GM21367 (cell line): ENCODE measurements around the gene ARID5A.
"Not testable (repeated sequence)": the region's sequence is repeated elsewhere in the genome, so short reads cannot be mapped to it uniquely, and the experiment has no call there.

ENCODE experiments used
- ATAC-seq: cut with Tn5 transposase; IDR thresholded peaks from one replicate; pipeline ENCODE4 v1.9.1; 2021; ENCODE audit not compliant: unreplicated experiment

ARID5A gene

DNA sequence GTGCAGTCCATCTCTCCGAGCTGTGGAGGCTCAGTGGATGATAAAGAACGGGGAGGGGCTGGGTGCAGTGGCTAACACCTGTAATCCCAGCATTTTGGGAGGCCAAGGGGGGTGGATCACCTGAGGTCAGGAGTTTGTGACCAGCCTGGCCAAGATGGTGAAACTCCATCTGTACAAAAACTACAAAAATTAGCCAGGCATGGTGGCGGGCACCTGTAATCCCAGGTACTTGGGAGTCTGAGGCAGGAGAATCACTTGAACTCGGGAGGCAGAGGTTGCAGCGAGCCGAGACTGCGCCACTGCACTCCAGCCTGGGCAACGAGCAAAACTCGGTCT, 17.4 kb downstream of the ARID5A start:
- ATAC-seq = not testable (repeated sequence)

DNA sequence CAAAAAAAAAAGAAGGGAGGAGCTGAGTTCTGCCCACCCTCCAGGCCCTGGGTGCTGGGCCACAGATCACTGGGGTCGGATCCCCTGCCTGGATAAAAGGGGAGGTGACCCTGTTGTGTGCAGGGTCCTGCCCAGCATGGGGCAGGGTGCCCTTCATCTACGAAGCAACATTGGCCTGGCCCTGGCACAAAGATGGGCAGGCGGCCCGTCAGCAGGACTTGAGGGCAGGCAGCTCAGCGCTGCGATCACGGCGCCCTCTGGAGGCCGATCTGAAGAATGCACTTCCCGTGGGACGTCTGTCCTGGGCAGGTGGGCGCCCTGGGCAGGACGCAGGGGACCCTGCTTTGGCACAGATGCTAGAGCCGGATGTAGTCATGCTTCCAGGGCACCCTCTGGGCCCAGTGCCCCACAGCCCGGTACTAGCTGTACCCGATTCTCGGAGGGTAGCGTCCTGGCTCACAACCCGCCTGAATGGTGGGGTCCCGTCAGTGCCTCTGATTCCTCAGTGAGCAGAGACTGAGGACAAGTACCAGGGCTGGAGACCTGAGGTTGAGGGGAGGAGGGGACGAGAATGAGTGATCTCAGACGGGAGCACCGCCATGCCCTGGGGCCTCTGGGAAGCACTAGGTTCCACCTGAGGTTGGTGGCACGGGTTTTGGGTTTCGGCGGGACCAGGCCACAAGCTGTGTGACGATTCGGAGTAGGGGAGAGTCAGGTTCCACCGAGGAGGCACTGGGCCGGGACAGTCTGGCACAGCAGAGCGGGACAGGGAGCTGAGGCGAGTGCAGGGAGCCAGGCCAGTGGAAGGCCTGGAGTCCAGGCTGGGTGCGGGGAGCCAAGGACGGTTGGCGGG, 18.0 kb downstream of the ARID5A start:
- no peak for ATAC-seq

DNA sequence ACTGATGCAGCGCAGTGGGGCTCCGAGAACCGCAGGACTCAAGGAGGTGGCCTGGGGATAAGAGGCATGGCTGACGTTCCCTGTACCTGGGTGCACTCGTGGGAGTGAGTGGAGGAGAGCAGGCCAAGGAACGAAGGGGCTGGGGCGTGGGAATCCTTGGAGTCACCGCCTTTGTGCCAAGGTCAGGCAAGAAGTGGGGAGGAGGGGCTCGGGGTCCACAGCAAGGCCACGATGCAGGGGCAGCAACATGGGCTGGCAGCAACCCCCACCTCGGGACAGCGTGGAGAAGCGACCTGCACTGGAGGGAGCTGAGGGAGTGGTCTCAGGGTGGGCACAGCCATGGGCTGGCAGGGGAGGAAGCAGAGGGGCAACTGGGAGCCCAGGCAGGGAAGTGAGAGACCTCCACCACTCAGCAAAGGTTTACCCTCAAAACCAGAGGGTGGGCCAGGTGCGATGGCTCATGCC, 18.6 kb downstream of the ARID5A start:
- ATAC-seq = no peak

DNA sequence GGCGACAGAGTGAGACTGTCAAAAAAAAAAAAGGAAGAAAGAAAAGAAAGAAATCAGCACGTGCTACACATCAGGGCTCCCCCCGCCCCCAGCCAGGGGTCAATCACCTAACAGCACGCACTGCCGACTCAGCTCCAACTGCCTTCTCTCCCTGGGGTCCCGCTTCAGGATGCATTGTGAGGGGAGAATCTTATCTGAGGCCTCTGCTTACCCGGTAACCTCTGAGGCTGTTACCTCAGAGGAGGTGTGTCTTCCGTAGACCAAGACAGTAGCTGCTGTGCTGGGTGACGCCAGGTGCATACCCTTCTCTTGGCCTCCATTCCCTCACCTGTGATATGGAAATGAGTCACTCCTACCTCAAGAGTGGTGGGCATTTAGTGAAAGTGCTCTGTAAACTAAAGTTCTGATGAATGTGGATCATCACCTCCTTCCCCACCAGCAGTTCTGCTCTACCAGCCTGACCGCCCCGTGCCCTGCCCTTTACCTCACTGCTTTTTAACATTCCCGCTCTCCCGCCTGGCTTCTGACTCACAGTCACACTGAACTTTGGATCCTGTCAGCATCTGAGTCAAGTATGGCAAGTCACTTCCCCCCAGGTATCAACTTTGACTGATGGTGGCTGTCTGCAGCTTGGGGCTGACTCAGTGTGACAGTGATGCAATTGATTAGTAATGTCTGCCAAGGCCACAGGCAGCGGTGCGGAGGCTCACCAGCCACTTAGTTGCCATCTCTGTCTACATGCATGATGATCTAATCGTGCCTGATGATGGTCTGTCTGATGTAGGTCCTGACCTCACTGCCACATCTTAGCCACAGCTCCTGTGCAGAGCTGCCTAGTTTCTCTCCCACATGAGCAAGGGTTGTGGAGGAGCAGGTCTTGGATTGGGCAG, 20.1 kb downstream of the ARID5A start:
- no peak for ATAC-seq

DNA sequence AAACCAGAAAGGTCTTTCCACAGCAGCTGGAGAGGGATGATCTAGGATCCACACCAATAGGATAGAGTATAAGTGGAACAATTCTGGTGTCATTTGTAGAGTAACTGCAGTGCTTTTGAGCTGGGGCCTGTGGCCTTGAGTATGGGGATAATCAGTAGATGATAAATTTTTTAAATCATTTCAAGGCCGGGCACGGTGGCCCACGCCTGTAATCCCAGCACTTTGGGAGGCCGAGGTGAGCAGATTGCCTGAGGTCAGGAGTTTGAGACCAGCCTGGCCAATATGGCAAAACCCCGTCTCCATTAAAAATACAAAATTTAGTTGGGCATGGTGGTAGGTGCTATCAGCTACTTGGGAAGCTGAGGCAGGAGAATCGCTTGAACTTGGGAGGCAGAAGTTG, 20.9 kb downstream of the ARID5A start:
- ATAC-seq = not testable (repeated sequence)

DNA sequence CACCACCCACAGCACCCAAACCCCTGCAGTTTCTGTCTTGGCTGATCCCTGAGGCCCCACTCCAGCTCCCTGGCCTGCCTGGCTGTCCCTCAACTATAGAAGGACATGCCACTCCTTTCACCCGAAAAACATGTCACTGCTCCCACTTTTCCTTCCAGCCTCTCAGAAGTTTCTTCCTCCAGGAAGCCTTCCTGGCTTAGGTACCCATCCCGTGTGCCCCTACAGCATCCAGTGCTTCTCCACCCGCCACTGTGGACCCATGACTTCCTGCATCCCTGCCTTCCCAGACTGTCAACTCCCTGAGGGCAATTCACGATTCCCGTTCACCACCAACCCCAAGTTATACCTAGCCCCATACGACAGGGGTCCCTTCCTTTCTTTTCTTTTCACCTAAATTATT, 21.5 kb downstream of the ARID5A start:
- no peak for ATAC-seq

DNA sequence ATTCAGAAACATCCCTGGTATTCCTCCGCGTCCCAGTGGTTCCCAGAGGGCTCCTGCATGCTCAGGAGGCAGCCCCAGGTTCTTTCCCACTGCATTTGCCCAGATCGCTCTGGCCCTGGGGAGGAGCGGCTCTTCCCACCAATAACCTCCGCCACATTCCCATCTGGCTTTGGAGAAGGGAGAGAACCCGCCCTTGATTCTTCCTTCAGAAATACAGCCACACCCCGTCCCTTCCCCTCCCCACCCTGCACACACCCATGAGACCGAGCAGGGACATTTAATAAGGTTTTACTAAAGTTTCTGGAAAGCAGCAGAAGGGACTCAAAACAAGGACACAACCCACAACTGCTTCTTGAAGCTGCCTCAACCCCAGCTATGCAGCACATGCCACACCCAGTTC, 21.9 kb downstream of the ARID5A start:
- no peak for ATAC-seq

DNA sequence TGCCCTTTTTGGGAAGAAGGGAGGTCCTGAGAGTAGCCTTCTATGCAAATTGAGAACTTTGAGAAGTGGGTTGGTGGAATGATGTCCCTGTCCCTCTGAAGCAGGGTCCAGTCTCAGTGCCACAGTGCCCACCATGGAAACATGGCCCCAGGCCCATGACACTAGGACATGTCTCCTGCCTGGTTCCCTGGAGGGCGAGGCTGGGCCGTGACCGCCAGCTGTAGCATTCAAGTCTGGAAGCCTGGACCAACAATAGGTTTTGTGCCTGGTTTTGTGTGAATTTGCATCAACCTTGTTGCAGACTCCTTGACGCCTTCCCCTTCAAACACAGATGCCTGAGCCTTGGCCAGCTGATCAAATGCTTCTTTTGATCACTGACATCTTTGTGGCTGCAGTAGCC, 27.5 kb downstream of the ARID5A start:
- ATAC-seq = no peak

DNA sequence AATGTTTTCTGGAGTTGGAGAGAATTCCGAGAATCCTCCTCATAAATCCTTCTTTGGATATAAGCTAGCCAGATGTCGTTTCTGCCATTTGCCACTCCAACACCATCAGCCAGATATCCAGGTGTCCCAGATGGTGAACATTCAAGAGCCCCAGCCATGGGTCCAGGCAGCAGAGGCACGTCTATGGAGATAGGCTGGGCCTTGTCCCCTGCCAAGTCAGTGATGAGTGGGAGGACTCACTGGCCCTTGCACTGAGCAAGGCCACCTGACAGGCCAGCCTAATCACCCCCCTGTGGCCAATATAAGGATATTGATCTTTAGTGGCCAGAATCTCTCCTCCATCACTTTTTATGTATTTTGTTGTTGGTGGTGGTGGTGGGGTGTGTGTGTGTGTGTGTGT, 28.0 kb downstream of the ARID5A start:
- no peak for ATAC-seq

DNA sequence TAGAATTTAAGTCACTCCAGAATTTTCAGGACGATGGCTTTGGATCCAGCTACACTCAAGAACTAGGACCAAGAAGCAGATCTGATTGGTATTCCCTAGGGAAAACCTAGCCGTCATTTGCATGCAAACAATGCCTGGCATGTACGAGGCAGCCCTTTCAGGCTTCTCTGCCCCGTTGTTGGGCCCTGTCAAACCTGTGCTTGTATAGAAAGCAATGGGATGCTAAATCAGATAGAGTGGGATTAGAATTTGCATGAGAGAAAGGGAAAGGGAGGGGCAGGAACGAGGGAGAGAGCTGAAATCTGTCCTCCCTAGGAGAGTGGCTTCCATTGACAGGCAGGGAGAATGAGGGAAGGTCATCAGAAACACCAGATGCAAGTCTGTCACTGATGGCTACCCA, 28.6 kb downstream of the ARID5A start:
- ATAC-seq = no peak

DNA sequence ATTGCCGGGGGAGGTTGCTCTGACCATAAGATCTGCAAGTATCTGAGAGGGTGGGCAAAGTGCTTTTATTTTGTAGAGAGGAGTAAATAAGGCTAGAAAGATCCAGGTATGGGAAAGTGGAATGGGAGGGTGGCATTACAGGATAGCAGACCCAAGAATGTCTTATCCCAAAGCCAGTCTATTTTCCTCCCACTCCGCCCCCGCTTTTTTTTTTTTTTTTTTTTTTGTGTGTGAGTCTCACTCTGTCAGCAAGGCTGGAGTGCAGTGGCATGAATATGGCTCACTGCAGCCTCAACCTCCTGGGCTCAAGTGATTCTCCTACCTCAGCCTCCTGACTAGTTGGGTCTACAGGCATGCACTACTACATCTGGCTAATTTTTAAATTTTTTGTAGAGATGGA, 31.5 kb downstream of the ARID5A start:
- no peak for ATAC-seq

DNA sequence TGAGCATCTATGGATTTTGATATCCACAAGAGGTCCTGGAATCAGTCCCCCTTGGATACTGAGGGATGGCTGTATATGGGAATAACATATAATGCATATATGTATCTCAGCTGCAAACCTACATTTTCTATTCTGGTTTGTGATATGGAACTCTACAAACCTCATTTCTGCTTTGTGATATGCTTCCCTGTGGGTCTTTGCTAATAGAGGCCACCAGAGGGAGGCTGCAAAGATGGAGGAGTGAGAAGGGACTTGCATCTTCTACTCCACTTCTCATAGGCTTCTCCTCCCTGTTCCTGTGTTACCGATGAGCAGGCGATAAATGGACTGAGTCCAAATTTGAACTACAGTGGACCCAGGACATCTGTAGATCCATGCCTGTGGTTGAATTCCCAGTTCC, 37.8 kb downstream of the ARID5A start:
- no peak for ATAC-seq

DNA sequence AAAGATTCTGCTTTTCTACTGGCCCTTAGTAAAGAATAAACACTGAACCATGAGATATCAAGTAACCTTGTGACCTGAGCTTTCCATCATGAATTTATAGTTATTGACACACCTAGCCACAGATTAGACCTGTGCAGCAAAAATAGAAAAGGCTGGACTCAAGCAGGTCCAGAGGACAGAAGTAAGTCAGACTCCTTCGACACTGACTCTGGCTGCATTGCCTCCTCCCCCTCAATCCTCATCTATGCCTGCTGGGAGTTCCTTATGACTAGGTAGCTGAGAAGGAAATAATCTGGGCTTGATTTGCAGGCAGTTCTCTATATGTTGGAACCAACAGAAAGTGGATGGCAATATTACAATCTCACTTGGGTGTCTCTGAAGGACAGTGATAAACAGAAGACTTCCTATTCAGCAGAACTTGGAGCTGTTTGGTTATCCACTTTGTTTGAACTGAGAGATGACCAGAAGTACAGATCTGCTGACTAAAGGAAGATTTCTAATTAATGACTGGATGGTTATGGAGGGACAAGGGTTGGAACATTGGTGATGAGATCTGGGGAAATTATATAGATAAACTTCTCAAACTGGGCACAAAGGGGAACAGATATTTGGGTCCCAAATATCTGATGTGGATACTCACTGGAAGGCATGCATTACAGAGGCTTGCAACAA, 39.4 kb downstream of the ARID5A start:
- no peak for ATAC-seq

DNA sequence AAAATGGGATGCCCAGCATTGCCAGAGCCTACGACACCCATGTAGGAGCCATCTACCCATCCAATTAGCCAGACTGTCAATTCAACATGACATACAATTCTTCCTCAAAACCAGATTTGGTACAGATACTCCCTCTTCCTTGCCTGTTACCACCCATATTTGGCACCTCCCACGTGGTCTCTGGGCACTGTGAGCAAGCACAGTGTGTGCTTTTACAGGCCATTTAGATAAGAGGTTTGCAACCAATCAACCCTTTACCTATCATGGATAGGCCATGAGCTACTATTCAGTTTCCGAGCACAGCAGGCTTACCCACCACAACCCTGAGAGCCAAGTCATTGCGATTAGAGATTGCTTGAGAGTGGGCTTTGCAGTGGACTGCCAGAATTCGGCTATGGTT, 40.9 kb downstream of the ARID5A start:
- no peak for ATAC-seq

DNA sequence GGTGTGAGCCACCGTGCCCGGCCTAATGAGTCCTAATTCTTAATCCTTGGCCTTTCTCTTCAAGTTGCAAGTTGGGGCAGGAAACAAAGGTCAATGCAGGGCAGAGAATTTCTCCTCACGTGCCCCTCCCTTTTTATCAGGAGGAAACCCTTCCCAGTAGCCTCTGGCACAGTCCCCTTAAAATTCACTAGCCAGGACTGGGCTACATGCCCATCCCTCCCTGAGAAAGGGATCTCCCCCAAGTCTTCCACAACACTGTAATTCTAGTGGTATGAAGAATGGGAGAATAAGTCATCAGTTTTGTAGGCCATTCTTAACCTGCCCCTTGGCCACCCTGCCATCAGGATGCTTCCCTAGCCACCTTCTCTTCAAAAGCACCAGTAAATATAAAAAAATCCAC, 42.2 kb downstream of the ARID5A start:
- ATAC-seq = no peak

DNA sequence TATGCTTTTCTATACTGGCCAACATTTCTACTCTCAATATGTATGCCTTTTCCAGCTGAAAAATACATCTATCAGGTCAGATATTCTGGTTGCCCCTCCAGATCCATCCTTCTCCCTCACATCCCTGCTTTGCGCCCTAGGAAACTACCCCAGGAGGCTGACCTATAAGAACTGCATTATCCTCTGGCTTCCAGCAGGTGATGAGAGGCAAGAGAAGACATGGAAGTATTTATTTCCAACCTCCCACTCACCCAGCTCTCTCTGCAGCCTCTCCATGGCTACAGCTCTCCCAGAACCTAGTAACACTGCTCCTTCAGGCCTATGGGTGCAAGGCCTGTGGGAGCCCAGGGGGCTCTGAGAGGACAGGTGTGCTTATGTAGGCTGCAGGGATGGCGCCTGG, 42.9 kb downstream of the ARID5A start:
- no peak for ATAC-seq

DNA sequence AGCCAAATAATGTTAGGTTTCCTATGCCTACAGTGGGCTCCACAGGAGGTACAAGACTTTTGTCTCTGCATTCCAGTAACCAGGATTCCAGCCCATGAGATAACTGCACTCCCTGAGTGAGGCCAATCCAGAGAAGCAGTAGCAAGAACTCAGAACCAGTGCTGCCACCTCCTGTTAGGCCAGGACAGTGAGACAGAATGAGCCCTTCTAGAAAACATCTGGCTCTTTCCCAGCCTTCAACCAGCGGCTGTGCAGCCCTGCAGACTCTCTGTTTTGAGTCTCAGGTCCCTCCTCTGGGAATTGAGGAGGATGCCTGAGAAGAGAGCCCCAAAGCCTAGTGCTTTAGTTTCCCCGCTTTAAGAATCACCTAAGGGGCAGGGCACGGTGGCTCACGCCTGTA, 44.2 kb downstream of the ARID5A start:
- ATAC-seq = no peak

DNA sequence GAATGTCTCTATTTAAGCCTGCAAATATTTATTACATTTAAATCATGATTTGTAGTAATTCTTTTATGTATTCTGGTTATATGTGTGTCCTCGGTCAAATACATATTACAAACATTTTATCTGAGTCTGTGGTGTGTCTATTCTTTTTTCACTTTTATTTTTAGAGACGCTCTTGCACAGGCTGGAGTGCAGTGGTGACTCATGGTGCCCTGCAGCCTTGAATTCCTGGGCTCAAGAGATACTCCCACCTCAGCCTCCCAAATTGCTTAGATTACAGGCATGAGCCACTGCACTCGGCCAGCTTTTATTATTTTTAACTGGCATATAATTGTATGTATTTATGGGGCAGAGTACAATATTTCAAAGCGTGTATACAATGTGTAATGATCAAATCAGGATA, 47.5 kb downstream of the ARID5A start:
- no peak for ATAC-seq

DNA sequence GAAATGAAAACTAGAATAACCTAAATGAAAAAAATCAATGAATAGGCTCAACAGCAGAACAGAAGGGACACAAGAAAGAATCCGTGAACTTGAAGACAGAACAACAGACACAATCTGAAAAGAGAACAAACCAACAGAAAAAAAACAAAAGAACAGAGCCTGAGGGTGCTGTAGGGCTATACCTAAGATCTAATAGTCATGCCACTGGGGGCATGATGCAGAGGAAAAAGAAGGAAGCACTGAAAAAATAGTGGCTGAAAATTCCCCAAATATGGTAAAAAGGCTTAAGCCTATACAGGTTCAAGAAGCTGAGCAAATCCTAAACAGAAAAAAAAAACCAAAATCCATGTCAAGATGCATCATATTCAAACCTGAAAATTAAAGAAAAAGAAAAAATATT, 51.3 kb downstream of the ARID5A start:
- no peak for ATAC-seq

DNA sequence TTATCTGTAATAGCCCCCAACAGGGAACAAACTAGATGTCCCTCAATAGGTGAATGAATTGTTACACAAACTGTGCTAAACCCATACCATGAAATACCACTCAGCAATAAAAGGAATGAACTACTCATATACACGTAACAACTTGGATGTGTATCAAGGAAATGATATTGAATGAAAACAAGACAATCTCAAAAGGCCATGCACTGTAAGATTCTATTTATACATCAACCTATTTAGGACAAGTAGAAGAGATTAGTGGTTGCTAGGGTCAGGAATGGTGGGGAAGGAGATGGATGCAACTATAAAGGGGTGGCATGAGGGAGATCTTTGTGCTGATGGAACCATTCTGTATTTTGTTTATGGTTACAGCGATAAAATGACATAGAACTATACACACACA, 54.5 kb downstream of the ARID5A start:
- ATAC-seq = no peak

DNA sequence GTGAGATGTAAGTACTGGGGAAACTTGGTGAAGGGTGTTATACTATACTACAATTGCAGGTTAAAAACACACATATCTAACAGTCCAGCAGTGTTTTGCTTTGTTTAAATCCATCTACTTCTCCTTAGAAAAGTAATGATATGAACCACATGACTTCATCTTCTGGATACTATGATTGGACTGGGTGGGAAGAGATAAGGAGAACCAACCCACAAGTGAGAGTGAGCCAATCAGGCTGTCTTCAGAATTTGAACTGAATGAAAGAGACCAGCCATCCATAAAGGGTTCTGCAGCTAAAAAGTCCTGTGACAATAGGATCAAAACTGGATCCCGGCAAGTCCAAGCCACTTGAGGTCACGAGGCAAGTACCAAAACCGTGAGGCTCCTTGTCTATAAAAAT, 54.9 kb downstream of the ARID5A start:
- no peak for ATAC-seq

DNA sequence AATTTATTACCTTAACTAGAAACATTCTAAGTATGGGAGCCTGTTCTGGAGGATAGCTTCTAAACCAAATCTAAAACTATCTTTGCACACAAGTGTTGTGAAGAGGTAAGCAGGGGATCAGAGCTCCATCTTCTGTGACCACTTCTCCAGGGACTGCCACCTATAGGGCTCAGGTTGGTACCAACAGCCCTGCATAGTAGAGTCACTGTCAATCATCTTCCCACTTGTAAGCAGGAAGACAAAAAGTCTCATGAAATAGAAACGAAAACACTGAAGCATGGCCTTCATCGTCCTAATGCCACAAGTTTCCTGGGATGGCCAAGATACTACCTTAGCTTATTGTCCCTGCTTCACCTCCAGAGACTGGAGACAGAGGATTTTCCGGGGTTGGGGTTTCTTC, 57.7 kb downstream of the ARID5A start:
- no peak for ATAC-seq
